ENCODE data around the gene PGAM2. TPM values are rescaled to one million over a fixed set of nuclear protein-coding genes. Genes with fewer than 3 reads are reported as not detected.
"Not testable (repeated sequence)": the region's sequence is repeated elsewhere in the genome, so short reads cannot be mapped to it uniquely, and the experiment has no call there.

PGAM2 gene
- total RNA-seq, 2 experiments from 2014 or later = 0.69 to 0.80 TPM

DNA sequence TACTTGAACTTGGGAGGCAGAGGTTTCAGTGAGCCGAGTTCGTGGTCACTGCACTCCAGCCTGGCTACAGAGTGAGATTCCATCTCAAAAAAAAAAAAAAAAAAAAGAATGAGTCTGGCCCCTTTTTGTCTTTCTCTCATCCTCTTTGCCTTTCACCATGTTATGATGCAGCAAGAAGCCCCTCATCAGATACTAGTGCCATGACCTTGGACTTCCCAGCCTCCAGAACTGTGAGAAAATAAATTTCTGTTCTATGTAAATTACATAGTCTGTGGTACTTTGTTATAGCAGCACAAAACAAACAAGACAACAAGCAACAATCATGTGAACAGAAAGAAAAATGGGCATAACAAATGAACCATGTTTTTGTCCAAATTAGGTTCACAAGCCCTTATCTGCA, 23.1 kb downstream of the PGAM2 start:
- Histone ChIP-seq H3K79me2 (ENCODE audit: insufficient read depth, low read depth, low read length) (peaks cover 26% of the 10 kb centered on the region), H4K20me1 (ENCODE audit: insufficient read depth, low read length) (peaks cover 12% of the 10 kb centered on the region; the same call in 1 of the 2 replicates), H3K4me2 (ENCODE audit: low read length) (no peak overlapping the region), H3K36me3 (ENCODE audit: insufficient read depth, low read length) (peaks cover 4% of the 10 kb centered on the region; the same call in 1 of the 2 replicates), H3K4me1 (ENCODE audit: insufficient read depth, low read length, poor library complexity, severe bottlenecking) (peaks cover 32% of the 10 kb centered on the region), H3K4me3 (ENCODE audit: low read depth, low read length, poor library complexity, severe bottlenecking) (no peak overlapping the region), H3K9me2 (ENCODE audit: insufficient read depth, low read length) (no peaks in the 10 kb centered on the region), H2AFZ (ENCODE audit: low read length) (no peak overlapping the region), H3K27ac (ENCODE audit: low read depth, low read length, poor library complexity, severe bottlenecking) (no peak overlapping the region), H3K9me3 (ENCODE audit: low read length) (no peaks in the 10 kb centered on the region)
- no TSS peak for BruUV-seq (replicated peaks)
- TF ChIP-seq EZH2phosphoT487 (IDR thresholded peaks at IDR 0.05; ENCODE audit: borderline replicate concordance, low read depth, low read length) = no peak
- no peak for TF ChIP-seq CTCF (conservative IDR thresholded peaks at IDR 0.05; ENCODE audit: low read length)
- no peak for DNase-seq (ENCODE audit: low spot score)
- POLR2A ChIA-PET = no interaction called here
- CTCF ChIA-PET (ENCODE audit: unreplicated experiment) = interaction anchor here (0.6 kb wide), 1 partner anchor 56 kb away, joined by 4 read pairs; no protein-coding TSS in a partner anchor
- intact Hi-C loops (cut with micrococcal nuclease; ENCODE audit: unreplicated experiment) = no loop called here

- H3K36me3 ChIP-seq (ENCODE audit: insufficient read depth, low read length); H3K79me2 ChIP-seq (ENCODE audit: insufficient read depth, low read depth, low read length); BruUV-seq (replicated peaks); H3K9me2 ChIP-seq (ENCODE audit: insufficient read depth, low read length); intact Hi-C loops (cut with micrococcal nuclease; ENCODE audit: unreplicated experiment); H3K9me3 ChIP-seq (ENCODE audit: low read length); H4K20me1 ChIP-seq (ENCODE audit: insufficient read depth, low read length); CTCF ChIA-PET (ENCODE audit: unreplicated experiment): not testable (repeated sequence)
- Histone ChIP-seq H3K4me2 (ENCODE audit: low read length) (peak overlapping the region; percentile 56), H3K4me3 (ENCODE audit: low read depth, low read length, poor library complexity, severe bottlenecking) (peak overlapping the region; percentile 47), H3K27ac (ENCODE audit: low read depth, low read length, poor library complexity, severe bottlenecking) (peak overlapping the region; percentile 22), H2AFZ (ENCODE audit: low read length) (peak overlapping the region; percentile 36), H3K4me1 (ENCODE audit: insufficient read depth, low read length, poor library complexity, severe bottlenecking) (peaks cover 15% of the 10 kb centered on the region)
- DNase-seq (ENCODE audit: low spot score) = peak; percentile 75
- peak; percentile 37 for TF ChIP-seq CTCF (conservative IDR thresholded peaks at IDR 0.05; ENCODE audit: low read length)
- POLR2A ChIA-PET = interaction anchor here (0.6 kb wide), 1 partner anchor 106 kb away, joined by 3 read pairs; no protein-coding TSS in a partner anchor
These were observed 24.9 kb downstream of the PGAM2 start for GRCh38 chr7:44040493-44040891.

- H3K9me3 ChIP-seq (ENCODE audit: low read length); POLR2A ChIA-PET; H3K79me2 ChIP-seq (ENCODE audit: insufficient read depth, low read depth, low read length); H4K20me1 ChIP-seq (ENCODE audit: insufficient read depth, low read length); BruUV-seq (replicated peaks); H3K9me2 ChIP-seq (ENCODE audit: insufficient read depth, low read length); CTCF ChIA-PET (ENCODE audit: unreplicated experiment); H2AFZ ChIP-seq (ENCODE audit: low read length); DNase-seq (ENCODE audit: low spot score); H3K36me3 ChIP-seq (ENCODE audit: insufficient read depth, low read length); intact Hi-C loops (cut with micrococcal nuclease; ENCODE audit: unreplicated experiment): not testable (repeated sequence)
- H3K4me3 ChIP-seq (ENCODE audit: low read depth, low read length, poor library complexity, severe bottlenecking) = peak overlapping the region; percentile 49
- peaks cover 14% of the 10 kb centered on the region for H3K4me1 ChIP-seq (ENCODE audit: insufficient read depth, low read length, poor library complexity, severe bottlenecking)
- peak overlapping the region; percentile 22 for H3K27ac ChIP-seq (ENCODE audit: low read depth, low read length, poor library complexity, severe bottlenecking)
- H3K4me2 ChIP-seq (ENCODE audit: low read length) = peak overlapping the region; percentile 56
These were observed 25.4 kb downstream of the PGAM2 start for GRCh38 chr7:44039800-44040492.

GRCh38 chr7:44038961-44039558, 26.3 kb downstream of the PGAM2 start:
- CTCF ChIA-PET (ENCODE audit: unreplicated experiment) = not testable (repeated sequence)

GRCh38 chr7:44038553-44038952, 26.8 kb downstream of the PGAM2 start:
- BruUV-seq (replicated peaks); H3K9me3 ChIP-seq (ENCODE audit: low read length); CTCF ChIA-PET (ENCODE audit: unreplicated experiment): not testable (repeated sequence)

More at GRCh38 chr7:44038961-44039558, 26.3 kb downstream of the PGAM2 start:
- H3K79me2 ChIP-seq (ENCODE audit: insufficient read depth, low read depth, low read length); H4K20me1 ChIP-seq (ENCODE audit: insufficient read depth, low read length); H3K27ac ChIP-seq (ENCODE audit: low read depth, low read length, poor library complexity, severe bottlenecking); H2AFZ ChIP-seq (ENCODE audit: low read length); H3K9me2 ChIP-seq (ENCODE audit: insufficient read depth, low read length); BruUV-seq (replicated peaks); intact Hi-C loops (cut with micrococcal nuclease; ENCODE audit: unreplicated experiment); H3K9me3 ChIP-seq (ENCODE audit: low read length); H3K36me3 ChIP-seq (ENCODE audit: insufficient read depth, low read length): not testable (repeated sequence)
- peak; percentile 68 for DNase-seq (ENCODE audit: low spot score)
- POLR2A ChIA-PET = interaction anchor here (0.6 to 0.7 kb wide), 2 partner anchors 8 to 205 kb away, joined by 3 to 4 read pairs; no protein-coding TSS in a partner anchor
- H3K4me1 ChIP-seq (ENCODE audit: insufficient read depth, low read length, poor library complexity, severe bottlenecking) = peaks cover 13% of the 10 kb centered on the region
- H3K4me2 ChIP-seq (ENCODE audit: low read length) = peak overlapping the region; percentile 57; the same call in 1 of the 2 replicates
- peak overlapping the region; percentile 8 for H3K4me3 ChIP-seq (ENCODE audit: low read depth, low read length, poor library complexity, severe bottlenecking)

More at GRCh38 chr7:44038553-44038952, 26.8 kb downstream of the PGAM2 start:
- H3K79me2 ChIP-seq (ENCODE audit: insufficient read depth, low read depth, low read length); intact Hi-C loops (cut with micrococcal nuclease; ENCODE audit: unreplicated experiment); DNase-seq (ENCODE audit: low spot score); H3K36me3 ChIP-seq (ENCODE audit: insufficient read depth, low read length); H3K4me2 ChIP-seq (ENCODE audit: low read length); H3K9me2 ChIP-seq (ENCODE audit: insufficient read depth, low read length); H3K4me1 ChIP-seq (ENCODE audit: insufficient read depth, low read length, poor library complexity, severe bottlenecking); H4K20me1 ChIP-seq (ENCODE audit: insufficient read depth, low read length); H2AFZ ChIP-seq (ENCODE audit: low read length); H3K27ac ChIP-seq (ENCODE audit: low read depth, low read length, poor library complexity, severe bottlenecking); H3K4me3 ChIP-seq (ENCODE audit: low read depth, low read length, poor library complexity, severe bottlenecking): not testable (repeated sequence)
- POLR2A ChIA-PET = interaction anchor here (0.6 to 0.7 kb wide), 2 partner anchors 9 to 204 kb away, joined by 3 to 4 read pairs; no protein-coding TSS in a partner anchor
